ENCODE data around the gene DPH1.
A peak's percentile ranks its signal among the peaks of the same experiment; 100 is the strongest.
"Not testable (repeated sequence)": the region's sequence is repeated elsewhere in the genome, so short reads cannot be mapped to it uniquely, and the experiment has no call there.

The DPH1 gene

GRCh38 chr17:2029911-2030778 is at the start of gene DPH1:
DPH1 (plus strand) TSS chr17:2030153; CDS start chr17:2030170, 17 bp downstream.
- TF ChIP-seq CTCF (conservative IDR thresholded peaks at IDR 0.05): no peak
- peak within 1 kb of the TSS; percentile 92 for H3K27ac ChIP-seq

- H3K27ac ChIP-seq: no peak overlapping the region
- no peak for TF ChIP-seq CTCF (conservative IDR thresholded peaks at IDR 0.05)
Observed at GRCh38 chr17:1980665-1981250, 49.2 kb upstream of the DPH1 start.

- not testable (repeated sequence) for H3K27ac ChIP-seq
Observed at GRCh38 chr17:1982793-1983366, 47.1 kb upstream of the DPH1 start.

- H3K27ac ChIP-seq: no peak overlapping the region
- no peak for TF ChIP-seq CTCF (conservative IDR thresholded peaks at IDR 0.05)
Observed at GRCh38 chr17:1985093-1985492, 44.9 kb upstream of the DPH1 start.

GRCh38 chr17:1985686-1986085 is 44.3 kb upstream of the DPH1 start:
- no peak for TF ChIP-seq CTCF (conservative IDR thresholded peaks at IDR 0.05)
- H3K27ac ChIP-seq: no peak overlapping the region

- no peak for TF ChIP-seq CTCF (conservative IDR thresholded peaks at IDR 0.05)
- H3K27ac ChIP-seq: no peak overlapping the region
Observed at GRCh38 chr17:1986783-1987451, 43.0 kb upstream of the DPH1 start.

GRCh38 chr17:1989135-1989534 is 40.8 kb upstream of the DPH1 start:
- TF ChIP-seq CTCF (conservative IDR thresholded peaks at IDR 0.05): no peak
- H3K27ac ChIP-seq: no peak overlapping the region
